C1 segment of cervical spinal cord (tissue), 14 donors: ENCODE measurements around the gene SPATA12.
A peak's percentile ranks its signal among the peaks of the same experiment; 100 is the strongest.

Source experiments
- DNase-seq, 14 donors: peaks; one replicate each; lab custom pipeline; 2025; lab: John Stamatoyannopoulos, UW

SPATA12 gene

GRCh38 chr3:57052662-57053061, 7.8 kb upstream of the SPATA12 start:
- DNase-seq: no peak

DNA sequence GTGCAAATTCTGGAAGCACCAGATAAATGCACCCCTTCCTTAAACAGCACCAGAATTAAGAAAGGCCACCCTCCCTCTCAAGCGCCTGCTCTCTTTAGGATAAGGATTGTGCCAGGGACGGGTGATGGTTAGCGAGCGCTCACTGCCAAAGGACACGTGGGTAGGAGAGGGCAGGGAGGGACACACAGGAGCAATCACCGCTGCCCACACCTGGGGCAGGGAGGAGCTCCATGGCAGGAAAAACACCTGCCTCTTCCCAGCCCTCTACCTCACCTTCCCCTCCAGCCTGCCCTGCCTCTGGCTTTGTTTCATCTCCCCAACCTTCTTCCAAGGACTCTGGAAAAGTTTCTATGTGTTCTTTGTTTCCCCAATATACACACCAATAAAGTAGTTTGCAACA, 7.3 kb upstream of the SPATA12 start:
- no peak for DNase-seq

GRCh38 chr3:57057351-57057750, 3.1 kb upstream of the SPATA12 start:
- DNase-seq: no peak

GRCh38 chr3:57059411-57059810, 1.1 kb upstream of the SPATA12 start:
- DNase-seq: no peak

- no peak for DNase-seq
These were observed 1.1 kb downstream of the SPATA12 start for GRCh38 chr3:57061556-57061955.

DNA sequence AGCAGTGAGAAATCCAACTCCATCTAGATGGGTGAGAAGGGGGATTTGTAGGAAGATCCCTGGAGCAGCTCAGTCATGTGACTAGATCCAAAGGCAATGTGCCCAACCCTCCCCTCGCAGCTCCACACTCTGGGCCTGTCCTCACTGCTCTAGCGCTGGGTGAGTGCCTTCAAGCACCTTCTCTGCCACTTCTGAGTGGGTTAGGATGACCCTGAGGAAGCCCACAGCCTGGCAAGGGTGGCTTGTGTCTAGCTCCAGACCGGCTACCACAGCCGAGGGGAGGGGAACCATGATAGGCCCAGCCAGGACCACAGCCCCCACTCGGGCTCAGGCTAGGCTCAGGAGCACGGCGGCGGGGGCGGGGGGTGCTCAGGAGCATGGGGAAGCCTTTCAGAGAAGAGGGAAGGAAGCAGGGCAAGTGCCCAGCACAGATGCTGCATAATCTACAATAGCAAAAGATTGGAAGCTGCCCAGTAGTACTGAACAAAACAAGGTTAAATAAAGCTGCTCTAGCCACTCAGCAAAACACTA, 1.7 kb downstream of the SPATA12 start:
- peak in 6 of 14 donors; percentile 7 to 42 (median 28) for DNase-seq

DNA sequence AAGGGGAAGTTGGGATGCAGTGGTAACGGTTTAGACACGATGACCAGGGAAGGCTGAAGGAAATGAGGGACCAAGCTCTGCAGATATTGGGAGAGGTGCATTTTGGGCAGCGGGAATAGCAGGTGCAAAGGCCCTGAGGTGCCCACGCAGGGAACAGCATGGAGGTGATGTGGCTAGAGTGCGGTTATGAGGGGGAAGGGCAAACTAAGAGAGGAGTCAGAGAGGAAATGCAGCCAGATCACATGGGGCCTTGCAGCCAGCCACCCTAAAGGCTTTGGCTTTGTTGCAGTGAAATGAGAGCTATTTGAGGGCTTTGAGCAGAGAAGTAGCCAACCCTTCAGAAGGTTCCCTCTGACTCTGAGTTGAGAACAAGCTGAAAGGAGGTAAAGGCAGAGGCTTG, 2.6 kb downstream of the SPATA12 start:
- DNase-seq: no peak

GRCh38 chr3:57064001-57064400, 3.5 kb downstream of the SPATA12 start:
- no peak for DNase-seq

DNA sequence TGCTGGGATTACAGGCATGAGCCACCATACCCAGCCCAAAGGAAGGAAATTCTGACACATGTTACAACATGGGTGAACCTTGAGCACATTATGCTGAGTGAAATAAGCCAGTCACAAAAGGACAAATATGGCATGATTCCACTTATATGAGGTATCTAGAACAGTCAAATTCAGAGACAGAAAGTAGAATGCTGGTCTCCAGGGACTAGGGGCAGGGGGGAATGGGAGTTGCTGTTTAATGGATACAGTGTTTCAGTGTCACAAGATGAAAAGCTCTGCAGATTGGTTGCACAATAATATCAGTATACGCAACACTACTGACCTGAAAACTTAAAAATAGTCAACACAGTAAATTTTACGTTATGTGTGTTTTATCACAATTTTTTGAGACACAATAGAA, 4.1 kb downstream of the SPATA12 start:
- no peak for DNase-seq

DNA sequence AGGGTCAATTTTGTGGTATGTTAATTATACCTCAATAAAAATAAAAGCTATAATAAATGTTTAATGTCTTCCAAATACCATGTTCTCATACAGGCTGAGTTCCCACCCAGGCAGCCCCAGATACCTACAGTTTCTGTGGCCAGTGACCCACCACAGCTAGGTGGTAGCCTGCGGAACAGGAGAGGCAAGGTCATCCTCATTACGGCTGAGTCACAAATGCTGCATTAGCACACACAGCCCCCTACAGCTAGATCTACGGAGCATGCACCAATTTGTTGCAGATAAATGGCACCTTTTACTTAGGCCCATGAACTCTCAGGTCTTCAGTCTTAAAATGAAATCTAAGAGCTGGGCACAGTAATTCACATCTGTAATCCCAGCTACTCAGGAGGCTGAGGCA, 5.1 kb downstream of the SPATA12 start:
- DNase-seq: no peak

GRCh38 chr3:57066471-57066870, 6.0 kb downstream of the SPATA12 start:
- DNase-seq: no peak

DNA sequence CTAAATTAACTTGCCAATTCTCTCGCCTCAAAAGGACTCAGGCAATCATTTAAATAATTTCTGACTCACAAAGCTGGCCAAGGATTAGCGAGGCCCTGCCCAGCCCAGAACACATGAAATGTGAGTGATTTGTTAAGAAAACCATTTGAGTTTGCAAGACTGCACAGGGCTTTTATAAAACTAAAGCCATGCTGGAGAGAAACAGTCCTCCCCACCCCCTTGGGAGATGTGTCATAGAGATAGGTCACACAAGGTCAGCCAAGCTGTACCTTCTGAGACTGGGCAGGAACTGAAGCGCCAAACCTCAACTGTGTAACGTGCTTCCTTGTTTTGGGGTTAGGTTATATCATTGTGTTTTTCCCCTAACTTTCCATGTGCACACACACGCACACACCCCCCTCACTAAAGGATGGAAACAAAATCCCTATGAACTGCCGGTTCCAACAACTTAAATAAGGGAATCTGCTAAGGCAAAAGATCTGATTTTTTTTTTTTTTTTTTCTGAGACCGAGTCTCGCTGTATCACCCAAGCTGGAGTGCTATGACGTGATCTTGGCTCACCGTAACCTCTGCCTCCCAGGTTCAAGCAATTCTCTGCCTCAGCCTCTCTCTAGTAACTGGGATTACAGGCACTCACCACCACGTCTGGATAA, 8.1 kb downstream of the SPATA12 start:
- peak in 3 of 14 donors; percentile 7 to 47 (median 13) for DNase-seq

- DNase-seq: no peak
These were observed 9.0 kb downstream of the SPATA12 start for GRCh38 chr3:57069503-57069902.

- no peak for DNase-seq
These were observed 13.2 kb downstream of the SPATA12 start for GRCh38 chr3:57073628-57074027.

DNA sequence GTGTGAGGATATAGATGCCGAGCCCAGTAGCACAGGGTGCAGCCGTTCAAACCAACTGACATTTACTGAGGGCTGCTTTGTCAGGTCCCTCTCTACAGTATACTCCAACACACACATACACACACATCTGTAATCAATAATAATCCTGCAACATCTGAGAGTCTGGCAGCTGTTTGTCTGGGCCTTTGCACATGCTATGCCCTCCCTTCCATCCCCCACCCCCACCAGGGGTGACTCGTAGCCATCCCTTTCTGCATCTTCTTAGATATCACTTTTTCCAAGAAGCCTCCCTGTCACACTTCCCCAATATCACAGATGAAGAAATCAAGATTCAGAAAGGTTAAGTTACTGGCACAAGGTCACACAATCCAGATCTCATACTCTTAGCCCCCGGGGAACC, 13.7 kb downstream of the SPATA12 start:
- DNase-seq: no peak

- DNase-seq: no peak
These were observed 16.0 kb downstream of the SPATA12 start for GRCh38 chr3:57076422-57076951.

- DNase-seq: no peak
These were observed 17.3 kb downstream of the SPATA12 start for GRCh38 chr3:57077630-57078343.

- peak in 6 of 14 donors; percentile 24 to 58 (median 41) for DNase-seq
These were observed 17.8 kb downstream of the SPATA12 start for GRCh38 chr3:57078344-57078634.

DNA sequence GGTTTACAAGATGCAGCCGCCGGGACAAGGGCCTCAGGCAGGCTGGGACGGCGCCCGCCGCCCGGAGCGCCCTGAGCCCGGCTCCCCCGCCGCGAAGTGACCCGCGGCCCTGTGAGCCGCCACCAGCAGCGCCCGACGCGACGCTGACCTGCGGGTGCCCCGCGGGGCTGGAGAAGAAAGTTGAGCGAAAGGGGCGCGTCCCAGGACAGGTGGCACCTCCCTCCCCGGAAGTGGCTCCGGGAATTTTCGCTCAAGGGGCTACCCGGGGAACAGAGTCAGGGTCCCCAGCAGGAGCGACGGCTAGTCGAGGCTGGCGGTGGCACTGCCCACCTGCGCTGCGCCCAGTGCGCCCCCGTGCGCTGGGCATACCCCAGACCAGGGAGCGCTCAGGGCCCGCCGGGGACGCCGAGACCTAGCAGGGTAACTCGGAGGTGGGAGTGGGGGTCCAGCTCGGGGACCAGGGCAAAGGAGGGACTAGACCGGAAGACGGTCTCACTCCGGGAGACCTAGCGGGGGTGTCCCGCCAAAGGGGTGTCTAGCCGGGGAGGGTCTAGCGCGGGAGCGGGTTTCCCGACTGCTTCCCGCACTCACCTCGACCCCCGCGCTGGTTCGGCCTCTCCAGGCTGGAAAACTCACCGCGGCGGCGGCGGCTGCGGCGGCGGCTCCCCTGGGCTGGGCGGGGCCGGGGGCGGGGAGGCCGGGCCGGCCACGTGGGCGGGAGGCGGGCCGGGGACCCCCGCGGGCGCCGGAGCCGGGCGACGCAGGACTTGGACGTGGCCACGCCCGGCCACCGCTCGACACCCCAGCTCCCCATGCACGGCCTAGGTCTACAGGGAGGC, 18.4 kb downstream of the SPATA12 start:
- peak in 9 of 14 donors; percentile 16 to 64 (median 36) for DNase-seq

DNA sequence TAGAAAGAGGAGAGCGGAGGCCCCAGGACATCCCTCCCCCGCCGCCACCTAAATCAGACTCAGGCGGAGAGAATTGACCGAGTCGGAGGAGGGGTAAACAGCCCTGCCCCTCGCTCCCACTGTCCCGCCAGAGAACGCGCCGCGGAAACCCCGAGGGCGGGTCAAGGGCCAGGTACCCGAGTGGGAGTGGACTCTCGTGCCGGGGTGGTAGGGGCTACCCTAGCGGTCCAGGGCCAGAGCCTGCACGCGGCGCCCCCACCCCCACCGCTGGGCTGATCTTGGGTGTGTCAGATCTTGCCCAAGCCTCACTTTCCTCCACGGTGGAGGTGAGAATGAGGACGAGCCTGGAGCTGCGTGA, 19.0 kb downstream of the SPATA12 start:
- no peak for DNase-seq

- no peak for DNase-seq
These were observed 19.7 kb downstream of the SPATA12 start for GRCh38 chr3:57080171-57080570.

GRCh38 chr3:57081173-57081572, 20.7 kb downstream of the SPATA12 start:
- DNase-seq: no peak
